OCI-LY1 (cell line): Measurements from ENCODE around the gene SPINT1.

ENCODE experiments used
- H2AFZ ChIP-seq: fragments of 200-600 bp; sonication (generic), shearing (Covaris generic); 2 replicates; pipeline ENCODE4 v1.6.0; 2014; ENCODE audit warnings: antibody characterized with exemption, mild to moderate bottlenecking, low read length
- H3F3A ChIP-seq: fragments of 200-600 bp; sonication (generic), shearing (Covaris generic); 2 replicates; pipeline ENCODE4 v1.6.0; 2014; ENCODE audit warnings: mild to moderate bottlenecking, antibody characterized with exemption, low read length, moderate library complexity; ENCODE audit not compliant: insufficient read depth
- H3K27ac ChIP-seq: fragments of 200-600 bp; sonication (generic); 2 replicates; pipeline ENCODE4 v1.5.1; 2014; ENCODE audit warnings: low read length, mixed run types, mild to moderate bottlenecking, low read depth; ENCODE audit not compliant: poor library complexity, severe bottlenecking
- H3K27me3 ChIP-seq: fragments of 200-600 bp; sonication (generic); 2 replicates; pipeline ENCODE4 v1.6.0; 2014; ENCODE audit warnings: antibody characterized with exemption, mild to moderate bottlenecking, low read length, moderate library complexity; ENCODE audit not compliant: insufficient read depth
- H3K36me3 ChIP-seq: fragments of 200-600 bp; sonication (generic); 2 replicates; pipeline ENCODE4 v1.6.1; 2014; ENCODE audit warnings: mild to moderate bottlenecking, antibody characterized with exemption, low read length, moderate library complexity, mixed read lengths; ENCODE audit not compliant: insufficient read depth
- H3K4me1 ChIP-seq: fragments of 200-600 bp; sonication (generic); 2 replicates; pipeline ENCODE4 v1.5.1; 2014; ENCODE audit warnings: mild to moderate bottlenecking, low read length, moderate library complexity; ENCODE audit not compliant: insufficient read depth, severe bottlenecking
- H3K4me2 ChIP-seq: fragments of 200-600 bp; sonication (generic), shearing (Covaris generic); 2 replicates; pipeline ENCODE4 v1.6.1; 2014; ENCODE audit warnings: low read length
- H3K4me3 ChIP-seq: fragments of 200-600 bp; sonication (generic); 2 replicates; pipeline ENCODE4 v1.5.1; 2014; ENCODE audit warnings: low read length, low read depth, mild to moderate bottlenecking, mixed read lengths; ENCODE audit not compliant: poor library complexity, severe bottlenecking
- H3K79me2 ChIP-seq: fragments of 200-600 bp; shearing (Covaris generic); 2 replicates; pipeline ENCODE4 v1.6.1; 2016; ENCODE audit warnings: mixed run types, low read length, mixed read lengths; ENCODE audit not compliant: insufficient read depth
- H3K9ac ChIP-seq: fragments of 200-600 bp; sonication (generic), shearing (Covaris generic); 2 replicates; pipeline ENCODE4 v1.6.1; 2014; ENCODE audit warnings: mild to moderate bottlenecking, low read length, mixed read lengths
- H3K9me2 ChIP-seq: fragments of 200-600 bp; sonication (generic), shearing (Covaris generic); 2 replicates; pipeline ENCODE4 v1.6.1; 2014; ENCODE audit warnings: low read depth, mild to moderate bottlenecking, low read length, mixed read lengths
- H3K9me3 ChIP-seq: fragments of 200-600 bp; shearing (Covaris generic); 2 replicates; pipeline ENCODE4 v1.6.1; 2014; ENCODE audit warnings: low read length, mixed read lengths
- H4K20me1 ChIP-seq: fragments of 200-600 bp; sonication (generic), shearing (Covaris generic); 2 replicates; pipeline ENCODE4 v1.6.0; 2016; ENCODE audit warnings: mild to moderate bottlenecking, low read length; ENCODE audit not compliant: insufficient read depth
- CTCF ChIP-seq: fragments of 200-600 bp; sonication (generic), shearing (Covaris generic); IDR thresholded peaks from 2 replicates; pipeline ENCODE4 v1.5.1; 2017; ENCODE audit warnings: mild to moderate bottlenecking, antibody characterized with exemption, low read length, moderate library complexity, mixed read lengths
- EZH2 ChIP-seq: fragments of 200-600 bp; sonication (generic), shearing (Covaris generic); IDR thresholded peaks from 2 replicates; pipeline ENCODE4 v1.8.0; 2017; ENCODE audit warnings: borderline replicate concordance, mixed run types, mild to moderate bottlenecking, antibody characterized with exemption, low read length, moderate library complexity, mixed read lengths

SPINT1 gene

GRCh38 chr15:40900256-40901052 is 56.6 kb downstream of the SPINT1 start:
- Histone ChIP-seq H3K27me3 (no peaks in the 10 kb centered on the region), H3K36me3 (peaks cover 70% of the 10 kb centered on the region), H3K9me2 (no peaks in the 10 kb centered on the region), H3K79me2 (no peaks in the 10 kb centered on the region), H2AFZ (no peak overlapping the region), H3K4me1 (peaks cover 24% of the 10 kb centered on the region), H3K4me3 (no peak overlapping the region), H3K9ac (no peak overlapping the region), H3K9me3 (no peaks in the 10 kb centered on the region), H4K20me1 (no peaks in the 10 kb centered on the region), H3F3A (0 out of 2 replicates have a peak, but pooled peaks cover 4% of the 10 kb centered on the region), H3K27ac (no peak overlapping the region), H3K4me2 (no peak overlapping the region)
- TF ChIP-seq CTCF (no peak), EZH2 (no peak)

GRCh38 chr15:40901053-40901443 is 57.2 kb downstream of the SPINT1 start:
- no peak overlapping the region for H2AFZ ChIP-seq
- no peak for TF ChIP-seq CTCF
- no peak for TF ChIP-seq EZH2
- H3K9ac ChIP-seq: no peak overlapping the region
- H3K9me2 ChIP-seq: no peaks in the 10 kb centered on the region
- H3K9me3 ChIP-seq: no peaks in the 10 kb centered on the region
- H3K27me3 ChIP-seq: no peaks in the 10 kb centered on the region
- H3K79me2 ChIP-seq: no peaks in the 10 kb centered on the region
- H3K27ac ChIP-seq: no peak overlapping the region
- peaks cover 24% of the 10 kb centered on the region for H3K4me1 ChIP-seq
- 0 out of 2 replicates have a peak, but pooled peaks cover 4% of the 10 kb centered on the region for H3F3A ChIP-seq
- H3K4me2 ChIP-seq: no peak overlapping the region
- H4K20me1 ChIP-seq: no peaks in the 10 kb centered on the region
- H3K4me3 ChIP-seq: no peak overlapping the region
- peaks cover 68% of the 10 kb centered on the region for H3K36me3 ChIP-seq

- no peaks in the 10 kb centered on the region for H4K20me1 ChIP-seq
- TF ChIP-seq EZH2 (no peak), CTCF (no peak)
- peak overlapping the region; percentile 18 for H3K4me3 ChIP-seq
- H3F3A ChIP-seq: 0 out of 2 replicates have a peak, but pooled peaks cover 4% of the 10 kb centered on the region
- H3K27me3 ChIP-seq: no peaks in the 10 kb centered on the region
- no peaks in the 10 kb centered on the region for H3K9me2 ChIP-seq
- peak overlapping the region; percentile 80 for H3K27ac ChIP-seq
- H3K9me3 ChIP-seq: no peaks in the 10 kb centered on the region
- no peak overlapping the region for H2AFZ ChIP-seq
- peak overlapping the region; percentile 45 for H3K4me2 ChIP-seq
- peaks cover 51% of the 10 kb centered on the region for H3K36me3 ChIP-seq
- H3K79me2 ChIP-seq: no peaks in the 10 kb centered on the region
- peaks cover 41% of the 10 kb centered on the region for H3K4me1 ChIP-seq
- H3K9ac ChIP-seq: peak overlapping the region; percentile 51
Observed at GRCh38 chr15:40902605-40903561, 59.0 kb downstream of the SPINT1 start.
